IMR-90 (cell line): ENCODE results near the gene TRIM49D1.
"Not testable (repeated sequence)": the region's sequence is repeated elsewhere in the genome, so short reads cannot be mapped to it uniquely, and the experiment has no call there.

ENCODE experiments used
- CEBPB ChIP-seq: IDR thresholded peaks from 2 replicates; pipeline ENCODE4 v1.6.1; 2012; ENCODE audit warnings: low read depth, low read length, improper control_type of control experiment
- CTCF ChIP-seq: conservative IDR thresholded peaks from 2 replicates; pipeline ENCODE4 v1.5.1; 2012; ENCODE audit warnings: mild to moderate bottlenecking, low read depth, low read length, improper control_type of control experiment
- ELK1 ChIP-seq: fragments of 150-350 bp; IDR thresholded peaks from 2 replicates; pipeline ENCODE4 v1.6.1; 2016; ENCODE audit warnings: low read depth, mild to moderate bottlenecking, low read length, moderate library complexity, borderline replicate concordance
- POLR2A ChIP-seq: IDR thresholded peaks from 2 replicates; pipeline ENCODE4 v1.6.1; 2012; ENCODE audit warnings: mild to moderate bottlenecking, low read depth, low read length

- not testable (repeated sequence) for TF ChIP-seq CTCF, CEBPB, POLR2A, ELK1
These were observed 44.5 kb downstream of the TRIM49D1 start for GRCh38 chr11:89877511-89877910.
